IMR-90 (cell line): ENCODE data around the gene TPST1. TPM values are rescaled to one million over a fixed set of nuclear protein-coding genes. Genes with fewer than 3 reads are reported as not detected.

Experiments
- ATAC-seq: fragments of 200-7000 bp; cut with Tn5 transposase; 2 replicates; pipeline ENCODE4 v1.9.1; 2020; ENCODE audit warnings: low read depth, mild to moderate bottlenecking, moderate library complexity
- BruUV-seq: library from RNA; stranded (reverse); fragments of 400-500 nt; replicated peaks from 2 replicates; lab custom pipeline; 2021; lab: Mats Ljungman, UMichigan
- CTCF ChIA-PET: fragments of 300-600 bp; formaldehyde crosslinking; extraction: SDS; loops from one replicate; lab custom pipeline; 2021; ENCODE audit warnings: antibody characterized with exemption; lab: Yijun Ruan, JAX
- POLR2A ChIA-PET: fragments of 300-600 bp; sonication (Branson Sonifier 250); formaldehyde crosslinking; loops from one replicate; lab custom pipeline; 2022; ENCODE audit warnings: antibody characterized with exemption; ENCODE audit not compliant: unreplicated experiment; lab: Charles Lee
- DNase-seq: peaks from one replicate; pipeline ENCODE4 v3.0.0; 2013
- H2AFZ ChIP-seq: replicated peaks from 2 replicates; pipeline ENCODE3; 2013; ENCODE audit warnings: low read length, mild to moderate bottlenecking; ENCODE audit not compliant: poor library complexity
- H2AK5ac ChIP-seq: 2 replicates; pipeline ENCODE4 v1.6.1; 2013; ENCODE audit warnings: low read depth, low read length, inconsistent platforms
- H2AK9ac ChIP-seq: replicated peaks from 2 replicates; pipeline ENCODE3; 2013; ENCODE audit warnings: mild to moderate bottlenecking, low read depth, low read length, moderate library complexity; ENCODE audit not compliant: poor library complexity
- H2BK120ac ChIP-seq: 2 replicates; pipeline ENCODE4 v1.6.1; 2013; ENCODE audit warnings: low read depth, low read length, inconsistent platforms
- H2BK15ac ChIP-seq: 3 replicates; pipeline ENCODE4 v1.6.1; 2013; ENCODE audit warnings: low read depth, low read length, inconsistent platforms
- H2BK20ac ChIP-seq: 2 replicates; pipeline ENCODE4 v1.6.1; 2013; ENCODE audit warnings: low read depth, mild to moderate bottlenecking, inconsistent platforms, low read length, moderate library complexity
- H2BK5ac ChIP-seq: 2 replicates; pipeline ENCODE4 v1.6.1; 2013; ENCODE audit warnings: mild to moderate bottlenecking, low read depth, low read length, inconsistent platforms; ENCODE audit not compliant: poor library complexity, severe bottlenecking
- H3K14ac ChIP-seq: replicated peaks from 2 replicates; pipeline ENCODE4 v1.6.1; 2013; ENCODE audit warnings: low read depth, low read length, inconsistent platforms
- H3K18ac ChIP-seq: 2 replicates; pipeline ENCODE4 v1.6.1; 2013; ENCODE audit warnings: low read depth, low read length, control low read depth
- H3K23ac ChIP-seq: 2 replicates; pipeline ENCODE4 v1.6.1; 2013; ENCODE audit warnings: low read depth, low read length, inconsistent platforms
- H3K27ac ChIP-seq: 2 replicates; pipeline ENCODE4 v1.5.1; 2013; ENCODE audit warnings: mild to moderate bottlenecking, control low read depth, low read length; ENCODE audit not compliant: insufficient read depth
- H3K27me3 ChIP-seq: 2 replicates; pipeline ENCODE4 v1.6.1; 2013; ENCODE audit warnings: low read length; ENCODE audit not compliant: control insufficient read depth, insufficient read depth
- H3K36me3 ChIP-seq: 2 replicates; pipeline ENCODE4 v1.6.1; 2013; ENCODE audit warnings: low read length, mixed read lengths; ENCODE audit not compliant: control insufficient read depth, insufficient read depth
- H3K4ac ChIP-seq: 2 replicates; pipeline ENCODE4 v1.6.1; 2013; ENCODE audit warnings: low read depth, low read length, inconsistent platforms
- H3K4me1 ChIP-seq: 2 replicates; pipeline ENCODE4 v1.6.1; 2013; ENCODE audit warnings: low read length, mixed read lengths; ENCODE audit not compliant: control insufficient read depth, insufficient read depth
- H3K4me2 ChIP-seq: 2 replicates; pipeline ENCODE4 v1.6.1; 2013; ENCODE audit warnings: low read depth, mild to moderate bottlenecking, control low read depth, low read length, moderate library complexity
- H3K4me3 ChIP-seq: 2 replicates; pipeline ENCODE4 v1.5.1; 2013; ENCODE audit warnings: low read depth, mild to moderate bottlenecking, control low read depth, low read length, moderate library complexity; ENCODE audit not compliant: insufficient read depth
- H3K56ac ChIP-seq: 2 replicates; pipeline ENCODE4 v1.6.1; 2013; ENCODE audit warnings: low read length, inconsistent platforms; ENCODE audit not compliant: insufficient read depth; ENCODE audit errors: extremely low read depth
- H3K79me1 ChIP-seq, 2 experiments: 2 replicates each; pipeline ENCODE4 v1.6.1; 2013; ENCODE audit warnings: low read length in 2 of 2, inconsistent platforms in 1 of 2, low read depth in 1 of 2
- H3K9ac ChIP-seq: 2 replicates; pipeline ENCODE4 v1.6.1; 2013; ENCODE audit warnings: low read depth, low read length, control low read depth
- H3K9me1 ChIP-seq: 2 replicates; pipeline ENCODE4 v1.6.1; 2013; ENCODE audit warnings: low read length, inconsistent platforms; ENCODE audit not compliant: insufficient read depth
- H3K9me3 ChIP-seq: 2 replicates; pipeline ENCODE4 v1.6.1; 2013; ENCODE audit warnings: low read length; ENCODE audit not compliant: control insufficient read depth, insufficient read depth
- H4K20me1 ChIP-seq: 2 replicates; pipeline ENCODE4 v1.6.1; 2013; ENCODE audit warnings: low read length, inconsistent platforms; ENCODE audit not compliant: insufficient read depth
- H4K5ac ChIP-seq: 2 replicates; pipeline ENCODE4 v1.6.1; 2013; ENCODE audit warnings: mild to moderate bottlenecking, low read depth, low read length, control low read depth
- H4K8ac ChIP-seq, 2 experiments: 2 replicates each; pipeline ENCODE4 v1.6.1; 2013; ENCODE audit warnings: low read depth in 2 of 2, low read length in 2 of 2, control low read depth in 1 of 2, inconsistent platforms in 1 of 2
- H4K91ac ChIP-seq: 2 replicates; pipeline ENCODE4 v1.6.1; 2013; ENCODE audit warnings: low read depth, low read length, inconsistent platforms; ENCODE audit not compliant: insufficient read depth
- CEBPB ChIP-seq: IDR thresholded peaks from 2 replicates; pipeline ENCODE4 v1.6.1; 2012; ENCODE audit warnings: low read depth, low read length, improper control_type of control experiment
- dilution Hi-C: fragments of 300-500 bp; cut with HindIII; formaldehyde crosslinking; loops from one replicate; pipeline ENCODE4 v1.14.3; 2018; ENCODE audit warnings: low sequenced_read_pairs; ENCODE audit not compliant: unreplicated experiment
- in situ Hi-C: fragments of 300-500 bp; cut with MboI; formaldehyde crosslinking; loops from 3 replicates; pipeline ENCODE4 v1.14.3; 2019; ENCODE audit warnings: low sequenced_read_pairs, inconsistent platforms, mixed read lengths
- intact Hi-C: fragments of 100-400 bp; cut with micrococcal nuclease; formaldehyde crosslinking; loops from 2 replicates; pipeline ENCODE4 v1.10.0; 2022
- polyA plus RNA-seq, 3 experiments: library from polyadenylated mRNA; depleted of rRNA; stranded (reverse); fragments of >200 nt; gene quantifications; 2 replicates each; pipeline ENCODE4 v1.2.3, GENCODE V29; 2012; ENCODE audit warnings: low replicate concordance in 1 of 3
- total RNA-seq: library from RNA; depleted of rRNA; stranded (reverse); fragments of >200 nt; gene quantifications from 2 replicates; pipeline ENCODE4 v1.2.3, GENCODE V29; 2012
- TF ChIP-seq, protein P1 (sequence below): fragments of 150-350 bp; IDR thresholded peaks from 2 replicates; pipeline ENCODE4 v1.6.1; 2016; ENCODE audit warnings: low read depth, mild to moderate bottlenecking, low read length, moderate library complexity, borderline replicate concordance

TPST1 gene
- total and polyA plus RNA-seq, 2 of the 4 experiments (the other 2 are of a cell fraction) = 37.7 to 58.6 TPM

DNA sequence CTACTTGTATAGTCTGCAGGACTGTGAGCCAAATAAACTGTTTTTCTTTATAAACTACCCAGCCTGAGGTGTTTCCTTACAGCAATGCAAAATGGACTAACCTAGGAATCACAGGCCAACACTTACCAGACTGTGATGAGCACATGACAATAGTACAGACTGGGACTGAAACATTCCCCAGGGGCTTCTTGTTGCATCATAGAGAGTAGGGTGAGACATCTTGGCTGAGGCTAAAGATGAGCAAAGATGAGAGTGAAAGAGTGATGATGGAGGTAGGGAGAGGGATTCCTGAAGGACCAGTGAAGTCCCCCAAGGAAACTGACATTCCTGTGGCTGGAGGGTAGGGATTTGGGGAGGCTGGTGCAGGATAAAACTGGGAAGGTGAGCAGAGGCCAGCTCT is 194.4 kb downstream of the TPST1 start:
- Histone ChIP-seq H3K4me1 (peaks cover 2% of the 10 kb centered on the region; the same call in 1 of the 2 replicates), H4K20me1 (no peaks in the 10 kb centered on the region), H2BK15ac (no peak overlapping the region), H3K9me3 (peaks cover 6% of the 10 kb centered on the region; the same call in 1 of the 2 replicates), H3K79me1 (no peaks in the 10 kb centered on the region), H3K27me3 (no peaks in the 10 kb centered on the region), H3K4me3 (no peak overlapping the region), H2AK9ac (no peak overlapping the region), H3K36me3 (no peaks in the 10 kb centered on the region), H4K5ac (no peak overlapping the region), H3K23ac (no peak overlapping the region), H3K27ac (no peak overlapping the region), H2AK5ac (no peak overlapping the region; the same call in 1 of the 2 replicates), H2BK120ac (no peak overlapping the region), H3K18ac (no peak overlapping the region), H3K4ac (0 out of 2 replicates have a peak overlapping the region, but pooled peaks have one; percentile 16), H2AFZ (no peak overlapping the region), H3K9me1 (peaks cover 5% of the 10 kb centered on the region; the same call in 1 of the 2 replicates), H4K8ac (no peak overlapping the region), H3K56ac (no peak overlapping the region), H2BK20ac (no peak overlapping the region), H2BK5ac (no peak overlapping the region), H3K14ac (no peak overlapping the region), H4K91ac (no peak overlapping the region), H3K9ac (no peak overlapping the region), H3K4me2 (no peak overlapping the region)
- ATAC-seq (no peak), DNase-seq (no peak)
- BruUV-seq = no TSS peak
- intact Hi-C loops (no loop called here), dilution Hi-C loops (no loop called here), in situ Hi-C loops (no loop called here)
- ChIA-PET CTCF (no interaction called here), POLR2A (no interaction called here)
- TF ChIP-seq CEBPB = peak; percentile 51; the same call in 1 of the 2 replicates
- TF ChIP-seq, protein P1, sequence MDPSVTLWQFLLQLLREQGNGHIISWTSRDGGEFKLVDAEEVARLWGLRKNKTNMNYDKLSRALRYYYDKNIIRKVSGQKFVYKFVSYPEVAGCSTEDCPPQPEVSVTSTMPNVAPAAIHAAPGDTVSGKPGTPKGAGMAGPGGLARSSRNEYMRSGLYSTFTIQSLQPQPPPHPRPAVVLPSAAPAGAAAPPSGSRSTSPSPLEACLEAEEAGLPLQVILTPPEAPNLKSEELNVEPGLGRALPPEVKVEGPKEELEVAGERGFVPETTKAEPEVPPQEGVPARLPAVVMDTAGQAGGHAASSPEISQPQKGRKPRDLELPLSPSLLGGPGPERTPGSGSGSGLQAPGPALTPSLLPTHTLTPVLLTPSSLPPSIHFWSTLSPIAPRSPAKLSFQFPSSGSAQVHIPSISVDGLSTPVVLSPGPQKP = no peak
